Esophagus muscularis mucosa (tissue), 4 donors: ENCODE data around the gene ABCC4. TPM values are rescaled to one million over a fixed set of nuclear protein-coding genes. Genes with fewer than 3 reads are reported as not detected.

ENCODE experiments used
- DNase-seq: peaks from one replicate; pipeline ENCODE4 v3.0.0-alpha.2; 2017; ENCODE audit errors: extremely low spot score
- H3K27ac ChIP-seq, 4 donors: fragments of 200-600 bp; sonication (generic); replicated peaks in 1 of 4; 1 replicate in 3 of 4; 2 replicates in 1 of 4; pipeline ENCODE4 v1.5.1; 2016 to 2019; ENCODE audit warnings: mild to moderate bottlenecking in 1 of 4
- H3K27me3 ChIP-seq, 4 donors: fragments of 200-600 bp; sonication (generic); one replicate each; pipeline versions ENCODE4 v1.5.1 to v1.6.0; 2016 to 2019
- H3K36me3 ChIP-seq, 4 donors: fragments of 200-600 bp; sonication (generic); one replicate each; pipeline ENCODE4 v1.5.1; 2016 to 2019
- H3K4me1 ChIP-seq, 4 donors: fragments of 200-600 bp; sonication (generic); one replicate each; pipeline ENCODE4 v1.5.1; 2016 to 2019
- H3K4me3 ChIP-seq, 4 donors: fragments of 200-600 bp; sonication (generic); 1 replicate in 2 of 4; 2 replicates in 2 of 4; pipeline ENCODE4 v1.5.1; 2016 to 2019; ENCODE audit warnings: mild to moderate bottlenecking in 4 of 4, moderate library complexity in 1 of 4
- H3K9me3 ChIP-seq, 4 donors: fragments of 200-600 bp; sonication (generic); 1 replicate in 3 of 4; 2 replicates in 1 of 4; pipeline ENCODE4 v1.5.1; 2016 to 2019
- EP300 ChIP-seq: sonication (generic); formaldehyde crosslinking; IDR thresholded peaks from one replicate; pipeline ENCODE4 v1.6.1; 2017; ENCODE audit warnings: antibody characterized with exemption
- POLR2A ChIP-seq: fragments of 450-650 bp; IDR thresholded peaks from one replicate; pipeline ENCODE4 v1.6.1; 2017; ENCODE audit warnings: antibody characterized with exemption, moderate library complexity, mild to moderate bottlenecking, low read depth
- POLR2AphosphoS5 ChIP-seq, 2 donors: sonication (generic); formaldehyde crosslinking; IDR thresholded peaks; one replicate each; pipeline ENCODE4 v1.6.1; 2017; ENCODE audit warnings: antibody characterized with exemption in 2 of 2
- WGBS: methylation state at CpG from one replicate; pipeline ENCODE4 v1.1.5; 2018; 5-methylcytosine and 5-hydroxymethylcytosine counted together
- intact Hi-C: fragments of 100-400 bp; cut with DNase I; formaldehyde crosslinking; loops from one replicate; pipeline ENCODE4 v1.15.1; 2023
- total RNA-seq, 4 donors: library from RNA; depleted of rRNA; stranded (reverse); fragments of >200 nt; gene quantifications; one replicate each; pipeline versions ENCODE4 v1.1.0 to v1.2.1, GENCODE V29; 2016
- TF ChIP-seq, protein P1 (sequence below), 3 experiments: fragments of 200-600 bp in 2 of 3; fragments of 450-650 bp in 1 of 3; sonication (generic) in 2 of 3; IDR thresholded peaks; one replicate each; pipeline ENCODE4 v1.5.1; 2017 to 2019; ENCODE audit warnings: antibody characterized with exemption in 3 of 3, mild to moderate bottlenecking in 2 of 3, moderate library complexity in 1 of 3

The ABCC4 gene
- total RNA-seq, 4 donors from 2014 or later, result 5.0 to 6.3 (median 6.0) TPM

DNA sequence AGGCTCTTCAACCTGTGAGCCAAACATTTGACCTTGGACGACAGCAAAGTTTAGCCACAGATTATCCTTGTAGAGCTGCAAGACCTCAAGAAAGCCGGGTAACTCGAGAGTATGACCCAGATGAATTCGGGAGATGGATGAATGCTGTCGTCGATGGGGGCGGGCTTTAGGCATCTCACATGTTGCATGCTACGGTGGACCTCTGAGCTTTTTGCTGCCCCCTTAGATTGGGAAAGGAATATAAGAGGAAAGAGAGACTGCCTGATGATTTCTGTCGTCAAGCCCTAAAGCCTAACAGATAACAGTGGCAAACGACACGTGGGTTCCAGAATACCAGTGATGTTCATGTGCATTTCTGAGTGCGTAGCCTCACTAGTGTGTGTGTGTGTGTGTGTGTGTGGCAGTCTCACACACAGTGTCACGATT is 730 bp upstream of the ABCC4 start:
- intact Hi-C loops, result no loop called here
- peak overlapping the region; percentile 54 to 82 (median 76) for H3K27ac ChIP-seq
- H3K9me3 ChIP-seq, result no peaks in the 10 kb centered on the region
- no peak for TF ChIP-seq POLR2A
- DNase-seq, result no peak
- no peaks in the 10 kb centered on the region for H3K27me3 ChIP-seq
- peak overlapping the region; percentile 71 to 86 (median 76) for H3K4me3 ChIP-seq
- 23% methylated on average over 13 of the region's 13 CpGs for WGBS
- no peaks in the 10 kb centered on the region for H3K36me3 ChIP-seq
- H3K4me1 ChIP-seq, result peaks cover 7 to 25% (median 21%) of the 10 kb centered on the region in 4 donors

DNA sequence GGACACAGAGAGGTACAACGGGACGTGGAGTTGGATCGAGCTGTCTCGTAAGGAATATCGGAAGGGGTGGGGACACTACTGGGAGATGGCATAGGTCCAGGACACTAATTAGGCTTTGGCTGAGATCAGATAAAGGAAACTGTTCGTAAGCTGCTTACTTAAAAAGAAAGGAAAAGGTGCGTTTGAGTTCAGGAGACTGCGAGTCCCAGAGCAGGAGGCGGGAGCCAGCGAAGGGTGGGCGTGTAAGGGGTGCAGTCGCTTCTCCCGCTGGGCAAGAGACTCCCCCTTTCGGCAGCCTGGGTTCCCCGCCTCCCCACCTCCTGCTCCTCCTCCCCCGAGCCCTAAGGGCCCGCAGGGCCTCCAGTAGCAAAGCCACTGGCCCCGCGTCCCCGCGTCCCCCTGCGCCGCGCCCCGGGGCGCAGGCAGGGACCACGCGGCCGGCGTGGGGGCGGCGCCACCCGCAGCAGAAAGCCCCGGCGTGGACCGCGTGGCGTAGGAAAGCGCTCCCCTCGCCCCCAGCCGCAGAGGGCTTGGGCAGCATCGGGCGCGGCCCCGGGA is 547 bp downstream of the ABCC4 start:
- Histone ChIP-seq H3K27ac (peak overlapping the region; percentile 54 to 82 (median 76)), H3K36me3 (no peaks in the 10 kb centered on the region), H3K4me1 (peaks cover 7 to 25% (median 21%) of the 10 kb centered on the region in 4 donors), H3K9me3 (no peaks in the 10 kb centered on the region), H3K4me3 (peak overlapping the region; percentile 71 to 86 (median 76)), H3K27me3 (no peaks in the 10 kb centered on the region)
- TF ChIP-seq, protein P1, sequence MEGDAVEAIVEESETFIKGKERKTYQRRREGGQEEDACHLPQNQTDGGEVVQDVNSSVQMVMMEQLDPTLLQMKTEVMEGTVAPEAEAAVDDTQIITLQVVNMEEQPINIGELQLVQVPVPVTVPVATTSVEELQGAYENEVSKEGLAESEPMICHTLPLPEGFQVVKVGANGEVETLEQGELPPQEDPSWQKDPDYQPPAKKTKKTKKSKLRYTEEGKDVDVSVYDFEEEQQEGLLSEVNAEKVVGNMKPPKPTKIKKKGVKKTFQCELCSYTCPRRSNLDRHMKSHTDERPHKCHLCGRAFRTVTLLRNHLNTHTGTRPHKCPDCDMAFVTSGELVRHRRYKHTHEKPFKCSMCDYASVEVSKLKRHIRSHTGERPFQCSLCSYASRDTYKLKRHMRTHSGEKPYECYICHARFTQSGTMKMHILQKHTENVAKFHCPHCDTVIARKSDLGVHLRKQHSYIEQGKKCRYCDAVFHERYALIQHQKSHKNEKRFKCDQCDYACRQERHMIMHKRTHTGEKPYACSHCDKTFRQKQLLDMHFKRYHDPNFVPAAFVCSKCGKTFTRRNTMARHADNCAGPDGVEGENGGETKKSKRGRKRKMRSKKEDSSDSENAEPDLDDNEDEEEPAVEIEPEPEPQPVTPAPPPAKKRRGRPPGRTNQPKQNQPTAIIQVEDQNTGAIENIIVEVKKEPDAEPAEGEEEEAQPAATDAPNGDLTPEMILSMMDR (IDR thresholded peaks at IDR 0.05), result no peak
- DNase-seq, result no peak
- intact Hi-C loops, result no loop called here
- under 1% methylated on average over 14 of the region's 45 CpGs for WGBS

- Histone ChIP-seq H3K9me3 (no peaks in the 10 kb centered on the region), H3K27ac (no peak overlapping the region), H3K27me3 (no peaks in the 10 kb centered on the region), H3K36me3 (no peaks in the 10 kb centered on the region), H3K4me1 (peaks cover 7 to 25% (median 21%) of the 10 kb centered on the region in 4 donors), H3K4me3 (no peak overlapping the region)
- intact Hi-C loops, result loop anchor here (5.0 kb wide), 2 partner anchors 83 to 107 kb away; no protein-coding TSS in a partner anchor
- no peak for DNase-seq
- TF ChIP-seq POLR2AphosphoS5 (IDR thresholded peaks at IDR 0.05) (no peak), POLR2A (no peak), EP300 (no peak)
- TF ChIP-seq, protein P1 (IDR thresholded peaks at IDR 0.05), result no peak
- WGBS, result 82% methylated on average over 11 of the region's 11 CpGs
Observed at GRCh38 chr13:95298971-95299621, 2.2 kb downstream of the ABCC4 start.

- WGBS, result 91% methylated on average over 8 of the region's 8 CpGs
- Histone ChIP-seq H3K4me3 (no peak overlapping the region), H3K9me3 (no peaks in the 10 kb centered on the region), H3K36me3 (no peaks in the 10 kb centered on the region), H3K27me3 (no peaks in the 10 kb centered on the region), H3K4me1 (peaks cover 7 to 25% (median 21%) of the 10 kb centered on the region in 4 donors), H3K27ac (no peak overlapping the region)
- no peak for DNase-seq
- intact Hi-C loops, result loop anchor here (5.0 kb wide), 2 partner anchors 84 to 106 kb away; no protein-coding TSS in a partner anchor
- no peak for TF ChIP-seq POLR2A
- no peak for TF ChIP-seq EP300
- TF ChIP-seq, protein P1 (IDR thresholded peaks at IDR 0.05), result no peak
- TF ChIP-seq POLR2AphosphoS5 (IDR thresholded peaks at IDR 0.05), result no peak
Observed at GRCh38 chr13:95298169-95298965, 2.9 kb downstream of the ABCC4 start.

GRCh38 chr13:95296326-95296925 is 4.8 kb downstream of the ABCC4 start:
- TF ChIP-seq, protein P1 (IDR thresholded peaks at IDR 0.05), result peak; percentile 53 to 67 (median 58)
- no peak for TF ChIP-seq EP300
- H3K4me1 ChIP-seq, result peaks cover 0 to 17% (median 13%) of the 10 kb centered on the region in 4 donors
- 42% methylated on average over 3 of the region's 4 CpGs for WGBS
- H3K4me3 ChIP-seq, result no peak overlapping the region
- no peaks in the 10 kb centered on the region for H3K27me3 ChIP-seq
- H3K27ac ChIP-seq, result no peak overlapping the region
- intact Hi-C loops, result loop anchor here (2.0 to 5.0 kb wide), 3 partner anchors 86 to 108 kb away; no protein-coding TSS in a partner anchor
- no peaks in the 10 kb centered on the region for H3K9me3 ChIP-seq
- H3K36me3 ChIP-seq, result no peaks in the 10 kb centered on the region
- DNase-seq, result no peak
